ENCODE data around the gene CDC42SE1.
"Not testable (repeated sequence)": the region's sequence is repeated elsewhere in the genome, so short reads cannot be mapped to it uniquely, and the experiment has no call there.

Gene CDC42SE1, protein sequence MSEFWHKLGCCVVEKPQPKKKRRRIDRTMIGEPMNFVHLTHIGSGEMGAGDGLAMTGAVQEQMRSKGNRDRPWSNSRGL

DNA sequence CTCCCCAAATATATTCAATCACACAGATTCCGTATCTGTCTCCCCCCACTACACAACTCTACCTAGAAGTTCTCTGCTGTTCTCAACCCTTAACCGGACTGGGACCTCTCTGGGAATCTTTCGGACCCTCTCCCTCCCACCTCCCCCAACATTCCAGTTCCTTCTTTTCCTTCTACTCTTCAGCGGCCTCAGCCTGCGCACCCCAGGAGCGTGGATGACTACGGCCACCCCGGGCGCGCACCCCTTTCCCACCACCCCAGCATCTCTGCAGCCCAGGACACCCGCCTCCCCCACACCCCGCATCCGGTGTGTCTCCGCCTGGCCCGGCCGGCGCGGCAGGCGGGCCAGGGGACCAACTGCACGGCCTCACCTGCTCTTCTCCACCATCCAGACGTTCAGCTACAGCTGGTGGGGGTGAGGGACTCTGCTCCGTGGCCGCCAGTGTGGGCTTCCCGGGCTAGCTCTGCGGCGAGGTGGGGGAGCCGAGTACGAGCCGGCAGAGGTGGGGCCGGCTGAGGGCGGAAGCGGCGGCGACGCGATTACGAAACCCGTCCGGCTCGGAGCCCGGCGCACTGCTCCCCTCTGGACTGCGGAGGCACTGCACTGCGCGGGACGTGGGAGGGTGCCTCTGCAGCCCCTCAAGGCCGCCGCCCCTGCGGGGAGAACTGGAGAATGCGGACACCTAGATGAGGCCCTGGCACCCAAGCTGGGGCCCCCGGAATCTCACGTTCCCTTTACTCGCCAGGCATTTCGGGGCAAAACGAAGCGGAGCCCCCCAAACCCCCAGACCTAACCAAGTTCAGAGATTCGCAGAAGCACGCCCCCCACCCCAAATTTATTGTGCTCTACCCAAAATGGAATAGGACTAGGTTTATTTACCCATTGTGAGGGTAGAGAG lies at the start of gene CDC42SE1:
Gene CDC42SE1 (minus strand): TSS at position 514 of the 898 bp plus-strand sequence. CDS start 3,892 bp downstream, outside the sequence.
- DNase-seq = no peak

DNA sequence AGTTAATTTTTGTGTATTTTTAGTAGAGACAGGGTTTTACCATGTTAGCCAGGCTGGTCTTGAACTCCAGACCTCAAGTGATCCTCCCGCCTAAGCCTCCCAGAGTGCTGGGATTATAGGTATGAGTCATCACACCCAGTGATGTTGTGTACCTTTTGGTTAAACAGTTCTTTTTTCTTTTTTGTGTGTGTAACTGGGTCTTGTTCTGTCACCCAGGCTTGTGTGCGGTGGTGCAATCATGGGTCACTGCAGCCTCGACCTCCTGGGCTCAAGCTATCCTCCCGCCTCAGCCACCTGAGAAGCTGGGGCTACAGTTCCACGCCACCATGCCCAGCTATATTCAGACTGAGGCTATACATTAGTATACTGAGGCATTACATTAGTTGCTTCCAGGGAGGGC lies 48.9 kb upstream of the CDC42SE1 start:
- DNase-seq = no peak

DNA sequence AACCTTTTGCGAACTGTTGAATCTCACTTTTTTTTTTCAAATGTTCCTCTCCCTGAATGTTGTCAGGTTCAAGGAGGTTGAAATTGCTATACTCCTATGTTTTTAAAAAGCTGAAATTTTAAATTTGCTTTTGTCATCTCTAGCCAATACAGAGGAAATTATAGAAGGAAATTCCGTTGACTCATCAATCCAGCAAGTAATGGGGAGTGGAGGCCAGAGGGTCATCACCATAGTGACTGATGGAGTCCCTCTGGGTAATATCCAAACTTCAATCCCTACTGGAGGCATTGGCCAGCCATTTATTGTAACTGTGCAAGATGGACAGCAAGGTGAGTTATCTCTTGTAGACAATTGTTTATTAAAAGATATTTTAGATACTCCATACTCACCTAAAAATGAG lies 47.5 kb upstream of the CDC42SE1 start:
- DNase-seq = no peak

DNA sequence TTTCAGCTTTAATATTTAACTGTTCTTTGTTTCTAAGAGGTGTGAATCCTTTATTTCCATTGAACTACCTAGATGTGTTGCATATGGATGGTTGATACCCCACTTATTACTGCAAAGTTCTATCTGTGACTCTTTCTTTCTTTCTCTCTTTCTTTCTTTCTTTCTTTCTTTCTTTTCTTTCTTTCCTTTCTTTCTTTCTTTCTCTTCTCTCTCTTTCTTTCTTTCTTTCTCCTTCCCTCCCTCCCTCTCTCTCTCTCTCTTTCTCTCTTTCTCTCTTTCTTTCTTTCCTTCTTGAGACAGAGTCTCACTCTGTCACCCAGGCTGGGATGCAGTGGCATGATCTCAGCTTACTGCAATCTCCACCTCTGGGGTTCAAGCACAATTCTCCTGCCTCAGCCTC lies 45.2 kb upstream of the CDC42SE1 start:
- no peak for DNase-seq

DNA sequence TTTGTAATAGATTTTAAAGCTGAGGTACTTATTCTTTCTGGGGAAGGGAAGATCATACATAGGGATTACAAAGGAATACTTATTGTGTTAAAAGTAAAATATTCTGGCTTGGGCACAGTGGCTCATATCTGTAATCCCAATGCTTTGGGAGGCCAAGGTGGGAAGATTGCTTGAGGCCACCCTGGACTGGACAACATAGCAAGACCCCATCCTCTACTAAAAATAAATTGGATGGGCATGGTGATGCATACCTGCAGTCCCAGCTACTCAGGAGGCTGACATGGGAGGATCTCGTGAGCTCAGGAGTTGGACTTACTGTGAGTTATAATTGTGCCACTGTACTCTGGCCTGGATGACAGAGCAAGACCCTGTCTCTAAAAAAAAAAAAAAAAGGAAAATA lies 38.7 kb upstream of the CDC42SE1 start:
- DNase-seq = no peak

DNA sequence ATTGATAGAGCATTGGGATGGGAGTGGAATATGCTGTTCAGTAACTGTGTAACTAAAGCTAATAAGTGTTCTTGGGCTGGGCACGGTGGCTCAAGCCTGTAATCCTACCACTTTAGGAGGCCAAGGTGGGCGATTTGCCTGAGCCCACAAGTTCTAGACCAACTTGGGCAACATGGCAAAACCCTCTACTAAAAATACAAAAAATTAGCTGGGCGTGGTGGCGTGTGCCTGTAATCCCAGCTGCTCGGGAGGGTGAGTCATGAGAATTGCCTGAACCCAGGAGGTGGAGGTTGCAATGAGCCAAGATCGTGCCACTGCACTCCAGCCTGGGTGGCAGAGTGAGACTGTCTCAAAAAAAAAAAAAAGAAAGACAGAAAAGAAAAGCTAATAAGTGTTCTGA lies 38.0 kb upstream of the CDC42SE1 start:
- not testable (repeated sequence) for DNase-seq

DNA sequence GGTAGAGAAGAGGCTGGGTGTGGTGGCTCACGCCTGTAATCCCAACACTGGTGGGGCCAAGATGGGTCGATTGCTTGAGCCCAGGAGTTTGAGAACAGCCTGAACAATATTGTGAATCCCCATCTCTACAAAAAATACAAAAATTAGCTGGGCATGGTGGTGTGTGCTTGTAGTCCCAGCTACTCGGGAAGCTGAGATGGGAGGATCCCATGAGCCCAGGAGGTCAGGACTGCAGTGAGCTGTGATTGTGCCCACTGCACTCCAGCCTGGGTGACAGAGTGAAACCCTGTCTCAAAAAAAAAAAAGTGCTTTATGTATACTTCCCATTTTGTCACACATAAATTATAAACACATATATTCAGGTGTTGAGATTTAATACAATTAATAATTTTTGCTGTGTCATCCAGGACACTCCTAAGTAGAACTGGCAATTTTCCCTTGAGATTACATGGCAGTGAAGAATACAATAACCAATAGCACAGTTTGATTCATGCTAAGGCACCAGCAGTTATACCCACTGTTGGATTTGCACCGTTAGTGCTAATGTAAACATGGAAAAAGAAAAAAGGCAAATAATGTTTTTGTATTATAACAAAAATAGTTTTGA lies 26.6 kb upstream of the CDC42SE1 start:
- no peak for DNase-seq

DNA sequence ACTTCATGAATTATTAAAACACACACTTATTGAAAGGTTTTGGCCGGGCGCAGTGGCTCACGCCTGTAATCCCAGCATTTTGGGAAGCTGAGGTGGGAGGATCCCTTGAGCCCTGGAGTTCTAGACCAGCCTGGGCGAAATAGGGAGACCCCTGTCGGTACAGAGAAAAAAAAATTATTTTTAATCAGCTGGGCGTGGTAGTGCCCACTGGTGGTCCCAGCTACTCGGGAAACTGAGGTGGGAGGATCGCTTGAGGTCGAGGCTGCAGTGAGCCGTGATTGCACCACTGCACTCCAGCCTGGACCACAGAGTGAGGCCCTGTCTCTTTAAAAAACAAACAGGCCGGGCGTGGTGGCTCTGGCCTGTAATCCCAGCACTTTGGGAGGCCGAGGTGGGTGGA lies 12.8 kb upstream of the CDC42SE1 start:
- DNase-seq = no peak

DNA sequence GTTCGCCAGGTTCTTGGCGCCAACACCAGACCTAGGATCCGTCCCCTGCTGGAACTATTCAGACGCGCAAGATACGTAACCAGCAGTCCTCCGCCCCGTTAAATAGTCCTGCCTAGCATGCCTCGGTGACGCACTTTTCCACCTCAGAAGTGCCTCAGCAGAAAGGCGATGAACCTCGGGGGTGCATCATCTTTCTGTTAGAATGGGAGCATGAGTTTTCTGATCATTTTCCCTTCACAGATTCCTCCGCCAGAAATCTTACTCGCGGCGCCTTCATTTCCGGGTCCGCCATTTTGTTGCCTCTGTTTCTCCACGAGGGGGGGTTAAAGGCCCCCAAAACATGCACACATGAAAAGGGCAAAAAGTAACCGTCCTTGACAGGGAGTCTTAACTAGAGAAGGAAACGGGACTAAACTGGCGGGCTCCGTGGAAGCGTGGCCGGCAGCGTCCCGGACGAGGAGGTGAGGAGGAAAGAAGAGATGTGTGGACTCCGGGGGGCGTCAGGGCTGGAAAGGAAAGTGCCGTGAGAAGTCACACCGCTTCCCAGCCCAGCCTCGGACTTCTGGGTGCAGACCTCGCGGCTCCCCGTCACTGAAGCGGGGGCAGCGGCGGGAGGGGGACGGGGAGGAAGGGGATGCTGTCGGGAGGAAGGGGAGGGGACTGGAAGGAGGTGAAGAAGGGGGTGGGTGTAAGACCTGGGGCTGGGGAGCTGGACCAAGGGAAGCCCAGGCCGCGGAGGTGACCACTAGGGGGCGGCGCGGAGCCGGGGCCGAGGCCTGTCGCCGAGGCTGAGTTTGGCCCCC lies 11.3 kb upstream of the CDC42SE1 start, which contains the start of gene GABPB2:
Gene GABPB2 (plus strand): TSS at position 288 of the 803 bp plus-strand sequence. CDS start 17,429 bp downstream, outside the sequence.
- DNase-seq = peak in 1 of 2 experiments; percentile 66

DNA sequence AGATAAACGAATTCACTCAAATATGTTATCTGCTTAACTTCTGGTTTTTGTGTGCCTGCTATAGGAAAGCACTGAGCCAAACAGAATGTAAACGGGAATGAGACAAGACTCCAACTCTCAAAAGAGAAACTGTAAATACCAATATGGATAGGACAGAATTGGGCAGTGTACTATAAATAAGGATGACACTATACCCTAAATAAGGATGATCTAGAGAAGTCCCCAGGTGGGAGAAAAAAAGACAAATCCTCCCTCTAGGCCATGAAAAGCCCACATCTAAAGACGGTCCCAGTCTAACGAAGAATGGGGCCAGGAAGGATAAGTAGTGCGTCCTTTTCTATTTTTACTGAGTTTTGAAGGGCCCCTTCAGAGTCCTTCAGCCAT lies 9.7 kb upstream of the CDC42SE1 start:
- DNase-seq = no peak

DNA sequence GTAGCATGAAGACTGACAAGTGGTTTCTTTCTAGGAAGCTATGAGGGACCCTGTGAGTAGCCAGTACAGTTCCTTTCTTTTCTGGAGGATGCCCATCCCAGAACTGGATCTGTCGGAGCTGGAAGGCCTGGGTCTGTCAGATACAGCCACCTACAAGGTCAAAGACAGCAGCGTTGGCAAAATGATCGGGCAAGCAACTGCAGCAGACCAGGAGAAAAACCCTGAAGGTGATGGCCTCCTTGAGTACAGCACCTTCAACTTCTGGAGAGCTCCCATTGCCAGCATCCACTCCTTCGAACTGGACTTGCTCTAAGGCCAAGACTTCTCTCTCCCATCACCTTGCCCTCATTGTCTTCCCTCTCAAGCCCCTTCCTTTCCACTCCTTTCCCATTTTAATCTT lies 7.8 kb upstream of the CDC42SE1 start:
- DNase-seq = no peak

DNA sequence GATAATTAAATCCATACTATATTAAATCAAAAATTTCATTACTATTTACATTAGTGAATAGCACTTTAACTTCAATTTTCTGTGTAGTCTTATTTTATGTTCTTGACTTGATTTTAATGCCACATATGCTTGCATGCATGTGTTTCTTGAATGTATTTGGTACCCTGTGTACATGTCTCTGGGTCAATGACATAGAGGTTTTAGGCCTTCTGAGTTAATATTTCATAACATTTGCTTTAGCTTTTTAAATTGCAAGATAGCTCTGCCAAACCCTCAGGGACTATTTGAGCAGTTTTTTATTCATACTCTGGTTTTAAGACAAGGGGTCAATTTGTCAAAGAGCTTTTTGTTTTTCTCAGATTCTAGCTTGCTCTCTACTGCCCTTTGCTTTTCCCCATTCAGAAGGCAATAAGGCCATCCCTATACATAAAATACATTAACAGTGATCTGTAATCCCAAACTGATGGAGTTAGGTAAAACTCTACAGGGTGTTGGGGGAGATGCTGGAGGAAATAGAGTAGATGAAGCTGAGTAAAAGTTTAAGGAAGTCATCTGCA lies 5.7 kb upstream of the CDC42SE1 start:
- DNase-seq = no peak

DNA sequence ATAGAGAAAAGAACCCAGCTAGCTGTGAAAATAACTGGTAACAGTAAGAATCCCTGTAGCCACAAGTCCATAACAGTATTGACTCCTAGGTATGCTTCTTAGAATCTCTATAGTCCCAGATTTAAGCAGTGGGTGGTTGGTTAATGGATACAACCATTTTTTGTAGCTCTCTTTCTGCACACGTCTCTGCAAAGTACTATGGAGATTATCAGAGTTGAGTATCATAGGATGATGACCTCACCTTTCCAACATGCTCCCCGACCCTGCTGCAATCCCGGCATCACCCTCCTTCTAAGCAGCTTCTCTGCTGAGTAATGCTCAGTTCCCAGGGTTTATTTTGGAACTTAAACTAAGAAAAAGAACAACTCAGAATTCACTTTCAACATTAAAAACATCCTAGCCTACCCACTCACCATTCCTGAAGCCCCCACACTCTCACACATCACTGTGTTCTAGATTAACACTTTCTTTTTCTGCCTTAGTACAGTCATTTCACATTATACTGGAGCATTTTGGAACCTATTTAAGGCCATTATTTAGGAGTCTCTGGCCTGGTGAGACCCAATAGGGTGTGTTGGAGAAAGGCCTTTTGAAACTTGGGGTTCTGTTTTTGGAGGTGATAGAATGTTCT lies 3.4 kb upstream of the CDC42SE1 start:
- DNase-seq = no peak

DNA sequence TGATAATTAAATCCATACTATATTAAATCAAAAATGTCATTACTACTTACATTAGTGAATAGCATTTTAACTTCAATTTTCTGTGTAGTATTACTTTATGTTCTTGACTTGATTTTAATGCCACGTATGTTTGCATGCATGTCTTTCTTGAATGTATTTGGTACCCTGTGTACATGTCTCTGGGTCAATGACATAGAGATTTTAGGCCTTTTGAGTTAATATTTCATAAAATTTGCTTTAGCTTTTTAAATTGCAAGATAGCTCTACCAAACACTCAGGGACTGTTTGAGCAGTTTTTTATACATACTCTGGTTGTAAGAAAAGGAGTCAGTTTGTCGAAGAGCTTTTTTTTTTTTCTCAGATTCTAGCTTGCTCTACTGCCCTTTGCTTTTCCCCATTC lies 2.3 kb upstream of the CDC42SE1 start:
- no peak for DNase-seq

DNA sequence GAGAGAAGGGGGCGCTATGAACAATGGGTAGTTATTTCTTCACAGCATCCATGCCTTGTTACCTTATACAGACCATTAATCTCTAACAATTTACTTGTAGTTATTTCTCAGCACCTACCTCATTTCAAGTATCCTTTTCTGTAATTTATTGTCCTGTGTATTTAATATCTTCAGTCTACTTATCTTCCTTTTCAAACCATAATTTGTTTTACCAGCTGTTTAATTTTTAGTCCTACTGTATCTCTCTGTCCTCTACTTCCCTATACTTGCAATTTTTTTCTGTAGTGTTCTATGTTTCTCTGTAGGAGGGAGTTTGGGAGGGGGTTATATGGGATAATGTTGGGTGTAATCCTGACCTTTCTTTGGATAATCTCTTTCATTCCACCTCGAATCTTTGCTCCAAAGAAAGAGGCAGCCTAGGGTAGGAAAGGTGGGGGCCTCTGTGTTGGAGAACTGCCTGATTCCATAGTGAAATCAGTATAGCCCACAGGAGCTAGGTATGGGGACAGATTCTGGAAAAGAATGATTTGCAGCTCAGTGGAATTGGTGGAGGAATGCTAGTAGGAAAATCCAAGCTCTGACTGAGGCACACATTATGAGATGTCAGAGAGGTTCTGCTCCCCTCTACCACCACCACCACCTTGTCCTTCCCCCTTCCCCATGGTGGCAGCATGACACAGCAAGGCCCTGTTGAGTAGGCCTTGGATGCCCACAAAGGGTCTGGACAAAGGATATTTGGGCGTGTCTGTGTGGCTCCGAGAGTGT lies 1.4 kb upstream of the CDC42SE1 start:
- peak in 1 of 2 experiments; percentile 25 for DNase-seq

DNA sequence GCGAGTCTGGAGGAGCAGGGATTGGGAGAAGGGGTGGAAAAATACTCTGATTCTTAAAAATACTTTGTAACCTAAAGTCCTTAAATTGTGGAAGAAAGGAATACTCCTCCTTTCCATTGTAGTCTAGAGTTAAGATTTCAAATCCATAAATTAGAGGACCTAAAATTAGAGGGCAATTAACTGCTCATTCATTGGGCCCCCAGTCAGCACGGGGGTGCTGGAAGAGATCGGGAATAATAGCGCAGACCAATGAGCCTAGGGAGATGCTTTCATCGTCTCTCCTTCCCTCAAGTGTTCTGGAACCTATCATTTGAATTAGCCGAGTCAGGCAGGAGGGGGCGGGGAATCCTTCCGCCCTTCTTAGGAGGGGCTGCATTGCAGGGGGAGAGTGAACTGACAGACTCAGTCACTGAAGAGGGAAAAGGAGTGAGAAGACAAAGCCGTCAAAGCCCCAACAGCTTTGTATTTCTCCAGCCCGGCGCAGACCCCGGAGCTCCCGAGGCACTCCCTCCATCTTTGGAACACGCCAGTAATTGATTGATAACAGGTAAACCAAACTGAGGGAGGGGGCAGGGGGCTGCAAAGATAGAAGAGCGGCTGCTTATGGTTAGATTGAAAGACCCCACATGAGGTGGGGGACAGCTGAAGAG lies 710 bp upstream of the CDC42SE1 start, which contains the start of gene MLLT11:
Gene MLLT11 (plus strand): TSS at position 391 of the 650 bp plus-strand sequence. CDS start 6,828 bp downstream, outside the sequence.
- peak; percentile 11 to 64 for DNase-seq

DNA sequence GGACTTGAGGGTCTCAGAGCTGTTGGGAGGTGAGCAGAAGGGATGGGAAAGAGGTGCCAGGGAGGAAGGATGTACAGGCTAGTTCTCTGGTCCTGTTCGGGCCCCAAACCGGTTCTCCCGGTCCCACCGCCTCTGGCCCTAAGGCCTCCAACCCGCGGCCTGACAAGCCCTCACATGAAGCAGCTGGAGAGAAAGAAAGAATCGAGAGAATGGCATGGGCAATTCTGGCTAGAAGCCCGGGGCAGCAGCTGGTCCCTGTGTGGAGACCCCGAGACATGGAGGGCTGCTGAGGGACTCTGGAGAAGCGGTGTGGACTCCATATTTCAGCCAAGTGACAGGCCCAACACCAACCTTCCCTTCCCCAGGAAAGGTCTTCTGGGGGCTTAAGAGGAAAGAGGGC lies 730 bp downstream of the CDC42SE1 start:
- no peak for DNase-seq

DNA sequence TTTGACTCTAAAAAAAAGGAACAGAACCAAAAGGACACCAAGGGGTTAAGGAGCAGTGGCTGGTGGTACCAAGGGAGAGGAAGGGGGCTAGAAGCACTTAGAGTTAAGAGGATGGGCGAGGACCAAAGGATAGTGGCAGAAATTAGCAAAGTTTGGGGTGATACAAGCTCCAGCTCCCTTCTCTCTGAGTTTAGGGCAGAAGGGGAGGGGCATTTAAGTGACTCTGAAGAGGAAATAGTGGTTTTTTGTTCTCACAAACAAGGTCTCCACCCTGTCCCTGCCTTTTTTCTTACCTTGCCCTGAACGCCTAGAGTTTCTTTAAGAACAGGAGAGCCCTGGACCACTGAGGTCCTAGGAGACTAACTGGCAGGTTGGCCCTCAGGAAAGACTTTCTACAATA lies 3.3 kb downstream of the CDC42SE1 start:
- DNase-seq = no peak

DNA sequence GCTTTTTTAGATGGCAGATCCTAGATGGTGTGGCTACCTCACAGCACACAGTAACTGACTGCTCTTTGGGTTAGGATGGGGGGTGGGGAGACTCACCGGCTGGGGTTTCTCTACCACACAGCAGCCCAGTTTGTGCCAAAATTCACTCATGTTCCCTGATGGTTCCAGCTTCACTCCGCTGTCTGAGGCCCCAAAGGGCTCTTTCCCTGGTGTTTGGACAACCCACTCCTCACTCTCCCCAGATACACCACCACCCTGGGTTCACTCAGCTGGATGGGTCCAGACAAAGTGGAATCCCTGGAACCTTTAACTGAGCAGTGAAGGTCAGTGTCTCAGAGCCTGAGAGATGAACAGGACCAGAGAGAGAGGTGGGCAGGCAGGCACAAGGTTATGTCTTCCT lies 3.8 kb downstream of the CDC42SE1 start:
- DNase-seq = no peak

DNA sequence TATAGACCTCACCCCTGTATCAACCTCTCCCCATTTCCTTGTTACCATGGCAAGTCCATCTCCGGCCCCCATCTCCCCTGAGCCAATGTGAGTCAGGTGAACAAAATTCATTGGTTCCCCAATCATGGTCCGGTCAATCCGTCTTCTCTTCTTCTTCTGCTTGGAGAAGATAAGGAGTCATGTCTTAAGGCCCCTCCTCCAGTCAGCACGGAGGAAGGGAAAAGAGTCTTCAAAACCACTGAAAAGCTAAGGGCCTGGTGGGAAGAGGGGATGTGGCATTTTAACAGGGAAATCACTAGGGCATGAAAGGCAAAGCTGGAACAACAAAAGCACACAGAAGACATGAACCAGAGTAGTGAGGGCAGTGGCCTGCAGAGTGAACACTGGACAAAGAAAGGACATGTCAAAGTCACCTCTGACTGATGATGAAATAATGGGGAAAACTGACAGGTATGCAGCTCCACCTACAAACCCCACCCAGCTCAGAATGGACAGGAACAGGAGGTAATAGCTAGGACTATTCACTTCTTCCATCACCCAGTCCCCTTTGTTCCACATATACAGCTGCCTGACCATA lies 4.4 kb downstream of the CDC42SE1 start:
- no peak for DNase-seq

Data from cerebellar nuclear complex (tissue), 1 donor.